GM21447 (cell line): ENCODE measurements around the gene USP2.

Source experiments
- ATAC-seq: cut with Tn5 transposase; IDR thresholded peaks from one replicate; pipeline ENCODE4 v1.9.1; 2021; ENCODE audit not compliant: unreplicated experiment

USP2 gene

DNA sequence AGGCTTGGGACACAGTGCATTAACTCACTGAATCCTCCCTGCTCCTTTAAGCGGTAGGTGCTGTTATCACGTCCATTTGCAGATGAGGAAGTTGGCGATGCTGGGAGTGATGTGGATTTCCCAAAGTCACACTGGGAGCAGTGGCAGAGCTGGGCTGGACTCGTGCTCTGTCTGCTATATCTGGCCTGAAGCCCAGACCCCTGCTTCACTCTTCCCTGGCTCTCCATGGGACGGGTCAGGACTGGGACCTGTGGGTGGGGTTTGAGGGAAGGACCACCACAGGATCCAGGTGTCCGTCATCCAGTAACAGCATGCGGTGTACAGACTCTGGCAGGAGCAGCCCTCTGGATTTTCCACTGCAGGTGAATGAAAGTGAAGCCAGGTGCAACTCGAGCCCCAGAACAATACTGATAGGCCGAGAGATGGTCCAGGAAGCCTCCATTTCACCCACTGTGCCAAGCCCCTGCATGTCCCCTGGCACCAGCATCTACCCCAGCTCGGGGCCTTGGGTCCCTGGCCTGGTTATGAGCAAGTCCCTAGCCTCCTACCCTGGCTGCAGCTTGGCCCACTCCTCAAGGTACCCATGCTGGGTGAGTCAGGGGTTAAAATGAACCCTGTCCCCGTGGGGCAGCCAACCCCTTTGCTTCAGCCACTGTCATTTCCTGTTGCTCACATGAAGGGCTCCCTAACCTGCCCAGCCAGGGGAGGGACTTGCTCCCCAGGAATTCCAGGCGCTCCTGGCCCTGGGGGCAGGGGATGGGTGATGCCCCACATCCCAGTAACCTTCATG is 4.2 kb downstream of the USP2 start:
- ATAC-seq, result no peak

DNA sequence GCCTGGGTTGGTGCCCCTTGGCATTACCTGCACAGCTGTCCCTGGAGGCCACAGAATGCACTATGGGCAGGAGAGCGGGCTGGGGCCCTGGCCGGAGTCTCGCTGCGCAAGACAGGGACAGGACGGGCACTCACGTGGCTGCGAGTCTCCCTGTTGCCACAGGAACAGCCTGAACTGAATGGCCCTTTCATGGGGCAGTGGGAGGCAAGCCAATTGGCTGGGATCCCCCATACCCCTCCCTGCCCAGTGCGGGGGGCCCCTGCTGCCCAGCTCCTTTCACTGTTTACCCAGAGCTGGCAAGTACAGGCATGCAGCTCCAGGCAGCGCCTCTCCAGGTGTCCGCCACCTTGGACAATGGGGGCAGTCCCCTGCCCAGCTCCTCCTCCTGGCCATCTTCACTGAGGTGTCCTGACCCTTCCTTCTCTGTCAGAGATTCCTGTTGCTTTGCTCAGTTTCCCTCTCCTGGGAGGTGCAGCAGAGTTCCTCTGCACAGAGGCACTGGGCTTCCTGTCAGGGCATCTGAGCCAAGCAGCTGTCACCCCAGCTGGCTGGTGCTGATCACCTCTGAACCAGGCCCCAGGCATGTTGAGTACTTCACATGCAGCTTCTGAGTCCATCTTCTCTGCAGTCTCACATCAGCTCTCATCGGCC is 5.2 kb downstream of the USP2 start:
- no peak for ATAC-seq

DNA sequence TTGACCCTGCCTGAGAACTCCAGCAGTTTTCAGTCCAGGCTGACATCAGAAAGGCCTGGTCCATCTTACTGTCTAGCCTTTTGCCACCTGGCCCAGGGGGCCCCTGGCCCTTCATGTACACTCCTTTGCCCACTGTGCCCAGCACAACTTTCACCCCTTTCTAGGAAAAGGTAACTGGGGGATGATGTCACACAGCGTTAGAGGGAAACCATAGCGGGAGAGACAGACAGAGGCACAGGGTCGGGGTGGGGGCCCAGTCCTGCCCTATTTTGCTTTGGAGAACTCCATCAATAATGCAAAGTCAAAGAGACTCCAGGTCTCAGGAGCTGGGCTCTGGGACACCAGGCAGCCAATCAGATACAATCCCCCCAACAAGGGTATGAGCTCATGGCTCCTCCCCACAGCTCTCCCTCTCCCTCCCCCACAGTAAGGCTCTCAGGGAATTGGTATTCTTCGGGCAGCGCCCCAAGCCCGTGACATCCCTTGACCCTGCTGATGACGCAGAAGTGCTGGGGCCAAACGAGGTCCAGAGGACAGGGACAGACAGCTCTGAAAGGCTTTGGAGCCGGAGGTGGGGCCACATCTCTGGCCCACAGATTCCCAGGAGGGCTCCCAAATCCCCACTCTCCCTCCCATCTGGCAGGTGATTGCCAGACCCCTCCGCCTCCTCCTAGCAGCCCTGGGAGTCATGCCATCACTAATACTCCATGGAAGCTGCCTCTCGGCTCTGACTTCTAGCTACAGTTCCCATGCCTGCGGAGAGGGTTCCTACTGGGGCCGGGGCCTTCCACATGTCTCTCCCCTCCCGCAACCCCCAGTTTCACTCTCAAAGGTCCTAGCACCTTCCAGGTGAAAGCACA is 5.9 kb downstream of the USP2 start:
- no peak for ATAC-seq

DNA sequence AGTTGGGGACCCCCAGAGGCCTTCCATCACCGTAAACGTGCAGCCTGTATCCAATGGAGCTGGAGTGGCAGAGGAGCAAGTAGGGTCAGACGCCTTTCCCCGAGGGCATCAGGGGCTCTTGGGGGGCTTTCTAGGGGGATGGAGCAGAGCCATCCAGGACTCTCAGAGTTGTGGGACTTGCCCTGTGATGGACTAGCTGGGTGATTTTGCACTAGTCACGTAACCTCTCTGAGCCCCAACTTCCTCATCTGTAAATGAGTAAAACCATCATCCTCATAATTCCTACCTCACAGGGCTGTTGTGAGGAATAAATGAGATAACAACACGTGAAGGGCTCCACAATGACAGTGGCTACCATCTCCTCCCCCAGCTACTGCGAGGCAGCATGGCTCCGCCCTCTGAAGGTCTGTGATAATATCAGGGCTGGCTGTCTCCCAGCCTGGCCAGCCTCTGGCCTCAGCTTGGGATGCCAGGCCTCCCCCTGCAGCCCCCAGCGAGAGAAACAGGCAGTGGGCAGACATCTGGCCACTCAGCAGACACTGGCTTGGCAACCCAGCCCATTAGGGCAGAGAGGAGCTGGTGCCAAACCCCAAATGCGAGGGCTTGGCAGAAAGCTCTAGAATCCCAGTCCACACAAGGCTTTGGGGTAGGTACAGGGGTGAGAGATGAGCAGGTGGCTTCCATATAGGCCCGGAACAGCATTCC is 6.7 kb downstream of the USP2 start:
- no peak for ATAC-seq

DNA sequence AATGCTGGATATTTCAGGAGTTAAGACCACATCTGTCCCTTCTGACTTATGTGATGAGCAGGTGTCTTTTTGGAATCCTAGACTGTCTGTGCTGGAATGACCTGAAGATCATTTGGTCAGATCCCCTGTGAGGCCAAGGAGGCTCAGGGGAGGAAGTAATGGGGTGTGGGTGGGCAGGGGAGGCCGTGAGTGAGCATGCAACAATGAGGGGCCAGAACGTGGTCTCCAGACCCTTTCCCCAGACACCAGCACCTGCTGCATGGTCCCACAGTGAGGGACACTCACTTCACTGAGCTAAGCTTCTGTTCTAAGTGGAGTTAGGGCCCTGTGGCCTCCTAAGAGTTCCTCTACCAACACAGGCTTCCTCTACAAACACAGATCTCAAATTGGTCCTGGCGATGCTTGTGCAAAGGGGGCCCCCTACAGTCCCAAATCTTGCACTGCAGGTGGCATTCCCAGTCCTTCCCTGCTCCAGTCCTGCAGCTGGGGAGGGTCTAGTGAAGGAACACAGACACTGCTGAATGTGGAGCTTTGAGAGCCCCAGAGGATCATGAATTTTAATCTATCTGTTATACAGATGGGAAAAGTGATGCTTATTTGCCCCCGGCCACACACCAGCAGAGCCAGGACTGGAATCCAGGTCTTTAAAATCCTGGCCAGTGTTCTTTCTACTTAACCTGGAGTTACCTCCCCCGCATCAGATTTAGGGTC is 7.4 kb downstream of the USP2 start:
- ATAC-seq, result no peak

DNA sequence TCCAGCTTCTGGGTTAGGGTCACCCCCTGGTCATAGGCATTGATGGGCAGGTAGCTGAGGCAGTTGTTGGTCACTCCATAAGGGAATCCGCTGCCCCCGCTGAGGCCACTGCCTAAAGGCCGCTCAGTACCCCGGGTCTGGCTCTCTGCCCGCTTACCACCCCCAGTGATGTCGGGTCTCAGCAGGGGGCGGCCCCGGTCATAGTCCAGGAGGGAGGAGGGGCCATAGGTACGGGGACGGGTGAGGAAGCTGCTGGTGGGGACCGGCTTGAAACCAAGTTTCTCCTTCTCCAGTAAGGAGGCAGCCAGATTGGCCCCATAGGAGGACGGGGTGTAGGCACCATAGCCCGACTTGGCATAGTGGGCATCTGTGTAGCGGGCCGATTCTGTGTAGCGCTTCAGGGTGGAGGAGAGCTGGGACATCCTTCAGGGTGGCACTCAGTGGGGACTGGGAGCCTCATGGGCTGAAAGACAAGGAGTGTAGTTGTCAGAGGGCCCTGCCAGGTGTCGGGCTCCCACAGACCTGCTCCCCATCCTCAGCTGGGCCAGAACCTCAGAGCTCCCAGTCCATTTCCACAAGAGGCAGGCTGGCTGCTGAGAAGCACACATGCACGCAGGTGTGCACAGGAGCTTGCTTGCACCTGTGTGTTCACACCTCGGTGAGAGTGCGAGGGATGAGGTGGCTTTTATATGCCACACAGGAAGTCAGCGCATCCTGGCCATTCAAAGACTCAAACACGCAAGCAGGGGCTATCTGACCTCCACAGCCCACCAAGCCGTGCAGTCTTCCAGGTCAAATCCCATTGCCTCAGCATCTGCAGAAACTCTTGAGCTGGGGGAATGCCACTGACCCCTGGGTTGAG is 8.2 kb downstream of the USP2 start:
- no peak for ATAC-seq

DNA sequence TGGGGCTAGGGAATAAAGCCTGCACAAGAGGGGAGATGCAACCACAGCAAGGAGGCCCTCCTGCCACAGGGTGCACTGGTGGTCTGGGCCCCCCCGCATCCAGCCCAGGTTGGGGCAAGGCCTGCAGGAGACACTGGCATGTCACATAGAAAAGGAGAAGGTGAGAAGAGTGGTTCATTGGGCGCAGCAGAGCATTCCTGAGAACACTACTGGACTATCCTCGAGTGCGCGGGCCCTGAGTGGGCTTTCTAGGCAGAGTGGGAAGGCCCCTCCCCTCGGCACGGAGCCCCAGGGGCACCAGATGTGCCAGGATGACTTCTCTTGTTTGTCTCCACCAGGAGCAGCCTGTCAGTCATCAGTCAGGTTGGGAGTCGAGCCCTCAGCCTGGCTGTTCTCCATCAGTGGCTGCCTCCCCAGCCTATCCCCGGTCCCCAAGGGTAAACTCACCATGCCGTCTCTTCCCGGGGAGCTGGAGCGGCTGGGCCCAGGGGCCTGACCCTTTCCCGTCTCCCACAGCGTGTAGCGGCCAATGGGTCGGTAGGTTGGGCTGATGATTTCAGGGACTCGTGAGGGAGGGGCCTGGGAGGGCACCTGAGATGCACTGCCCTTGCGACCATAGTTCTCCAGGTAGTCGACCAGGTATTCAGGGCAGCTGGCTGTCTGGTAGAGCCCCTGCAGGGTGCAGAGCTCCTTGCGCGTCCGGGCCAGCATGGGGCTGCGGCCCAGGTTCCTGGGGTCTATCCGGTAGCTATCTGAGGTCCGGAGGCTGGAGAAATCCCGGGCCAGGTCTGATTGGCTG is 9.0 kb downstream of the USP2 start:
- no peak for ATAC-seq

DNA sequence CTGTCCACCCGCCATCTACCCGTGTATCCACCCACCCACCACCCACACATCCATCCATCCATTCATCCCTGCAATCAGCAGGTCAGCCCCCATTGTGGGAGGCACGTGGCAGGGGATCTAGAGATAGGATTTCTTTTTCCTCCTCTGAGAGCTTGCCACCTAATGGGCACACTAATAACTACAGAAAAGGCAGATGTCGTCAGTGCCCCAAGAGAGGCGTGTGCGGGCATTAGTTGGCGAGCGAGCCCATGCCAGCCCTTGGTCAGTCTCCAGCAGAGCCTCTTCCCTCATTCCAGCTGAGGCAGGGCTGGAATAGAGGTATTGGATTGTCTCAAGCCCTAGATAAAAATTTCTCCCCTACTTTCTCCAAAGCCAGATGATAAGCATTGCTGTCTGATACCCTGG is 9.7 kb downstream of the USP2 start:
- ATAC-seq, result no peak

DNA sequence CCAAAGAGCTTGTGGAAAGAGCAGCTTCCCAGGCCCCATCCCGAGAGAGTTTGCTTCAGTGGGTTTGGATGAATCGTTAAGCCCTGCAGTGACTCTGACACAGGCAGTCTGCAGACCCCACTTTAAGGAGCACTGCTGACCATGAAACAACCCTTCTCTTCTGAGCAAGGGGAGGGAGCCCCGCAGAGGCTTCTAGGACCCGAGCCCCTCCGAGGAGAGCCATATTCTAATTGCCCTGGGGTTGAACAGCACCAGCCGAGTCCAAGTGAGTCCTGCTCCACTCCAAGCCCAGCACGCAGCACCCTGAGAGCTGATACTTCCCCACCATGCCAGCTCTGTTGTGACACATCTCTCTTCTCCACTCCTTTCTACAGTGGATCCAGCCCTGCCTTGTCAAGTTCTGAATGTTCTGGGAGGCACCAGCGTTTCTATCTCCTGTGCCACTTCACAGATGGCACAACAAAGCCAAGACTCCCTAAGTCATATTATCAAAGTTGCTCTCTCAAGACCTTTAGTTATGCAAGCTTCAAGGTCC is 10.4 kb downstream of the USP2 start:
- ATAC-seq, result no peak

DNA sequence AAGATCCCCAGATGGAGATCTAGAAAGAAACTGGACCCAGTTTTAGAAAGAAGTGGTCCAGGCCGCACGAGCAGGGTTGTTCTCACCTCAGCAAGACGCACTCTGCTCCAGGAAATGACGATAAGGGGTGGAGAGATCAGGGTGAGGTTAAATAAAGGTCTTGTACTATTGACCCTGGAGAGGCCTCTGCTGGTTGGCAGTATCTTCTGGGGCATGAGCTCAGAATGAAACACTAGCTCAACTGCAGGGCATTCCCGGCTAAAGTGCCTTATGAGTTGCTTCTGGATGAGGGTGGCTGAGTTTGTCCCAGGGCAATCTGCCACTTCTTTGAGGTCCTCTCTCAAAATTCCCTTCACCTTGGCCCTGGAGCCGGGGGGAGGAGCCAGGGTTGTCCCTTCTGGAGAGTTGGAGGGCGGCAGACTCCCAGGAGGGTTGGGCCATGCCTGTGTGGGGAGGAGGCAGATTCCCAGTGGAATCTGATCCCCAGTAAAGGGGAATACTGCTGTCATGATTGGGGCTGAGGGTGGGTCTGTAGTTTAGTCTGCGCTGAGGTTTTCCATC is 10.9 kb downstream of the USP2 start:
- ATAC-seq, result no peak

DNA sequence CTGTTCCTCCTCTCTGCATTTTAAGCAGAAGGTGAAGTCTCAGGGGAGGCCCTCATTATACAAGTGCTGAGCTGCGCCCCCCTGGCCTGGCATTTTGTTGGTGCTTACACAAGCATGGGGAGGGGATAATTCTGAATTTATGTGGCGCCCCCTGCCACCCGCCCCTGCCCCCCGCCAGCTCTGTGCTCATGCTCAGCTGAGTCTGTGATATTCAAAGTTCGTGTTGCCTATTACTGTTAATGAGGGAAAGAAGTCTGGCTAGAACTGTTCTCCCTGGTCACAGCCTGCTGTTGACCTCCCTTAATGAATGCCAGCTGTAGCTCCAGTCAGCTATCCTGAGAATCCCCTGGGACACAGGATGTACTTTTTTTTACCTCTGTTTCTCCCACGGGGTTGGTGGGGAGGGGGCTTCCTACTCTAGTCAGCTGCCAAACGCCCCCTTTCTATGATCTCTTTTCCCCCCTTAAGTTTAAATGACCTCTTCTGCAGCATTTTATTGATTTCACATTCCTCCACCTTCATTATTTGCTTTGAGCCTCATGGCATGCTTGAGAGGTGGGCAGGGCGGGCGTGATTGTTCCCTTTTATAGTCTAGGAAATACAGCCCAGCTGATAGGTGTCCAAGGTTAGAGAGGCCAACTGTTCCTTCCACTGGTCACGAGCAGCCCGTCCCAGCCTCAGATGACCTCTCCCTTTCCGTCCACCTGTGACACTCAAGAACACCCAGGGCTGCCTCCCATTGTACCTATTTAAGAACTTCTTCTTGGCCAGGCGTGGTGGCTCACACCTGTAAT is 12.2 kb downstream of the USP2 start:
- ATAC-seq, result no peak

DNA sequence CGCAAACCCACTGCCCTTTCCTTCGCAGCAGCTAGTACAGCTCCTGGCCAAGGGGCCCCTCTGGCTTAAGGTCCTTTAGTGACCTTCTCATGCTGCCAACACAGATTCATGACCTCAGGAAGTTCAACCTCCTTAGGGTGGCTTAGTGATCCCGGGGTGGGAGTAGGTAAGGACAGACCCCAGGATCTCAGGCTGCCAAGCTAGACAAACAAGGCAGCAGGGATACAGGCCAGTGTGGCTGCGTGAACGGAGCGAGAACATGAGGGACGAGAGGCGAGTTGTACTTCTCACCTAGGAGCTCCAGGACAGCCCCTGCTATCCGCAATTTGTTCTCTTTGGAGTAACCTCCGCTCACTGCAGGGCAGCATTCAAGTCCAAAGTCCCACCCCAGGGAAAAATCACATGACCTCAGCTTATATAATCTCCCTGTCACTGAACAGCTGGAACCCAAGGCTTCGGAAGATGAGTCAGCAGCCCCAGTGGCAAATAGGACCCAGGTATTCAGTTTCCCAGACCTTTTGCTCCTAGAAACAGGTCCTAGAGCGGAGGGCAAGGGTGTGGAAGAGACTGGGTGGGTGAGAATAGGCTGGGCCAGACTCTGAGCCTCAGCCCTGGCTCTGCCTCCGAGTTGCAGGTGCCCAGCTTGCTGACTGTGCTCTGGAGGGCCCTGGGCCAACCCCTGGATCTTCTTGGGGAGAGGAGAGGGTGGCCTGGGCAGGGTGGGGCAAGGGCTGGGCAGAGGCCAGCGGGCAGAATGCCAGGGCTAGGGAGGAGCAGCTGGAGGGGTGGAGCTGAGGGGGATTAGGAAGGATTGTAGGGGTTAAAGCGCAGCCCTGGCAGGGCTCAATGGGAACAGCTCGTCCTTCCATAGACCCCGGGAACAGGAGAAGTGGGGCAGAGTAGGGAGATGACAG is 13.1 kb downstream of the USP2 start:
- no peak for ATAC-seq

DNA sequence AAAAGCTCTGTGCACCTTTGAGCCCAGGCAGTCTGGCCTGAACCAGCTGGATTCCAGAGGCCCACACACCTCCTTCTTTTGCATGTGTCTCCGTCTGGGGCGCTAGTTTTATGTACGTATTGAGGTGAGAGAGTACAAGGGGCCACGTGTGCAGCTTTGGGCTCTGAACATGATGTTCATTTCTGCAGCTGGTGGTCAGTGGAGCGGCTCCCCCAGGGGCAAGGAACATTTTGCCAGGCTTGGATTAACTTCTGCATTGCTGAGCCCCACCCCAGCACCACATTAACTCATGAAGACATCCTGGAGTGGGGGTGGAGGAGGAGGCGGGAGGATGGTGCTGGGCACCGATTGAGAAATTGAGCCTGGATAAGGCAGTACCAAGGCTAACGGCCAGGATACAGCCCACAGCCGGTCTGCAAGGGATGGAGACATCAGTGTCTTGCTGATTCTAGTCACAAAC is 13.8 kb downstream of the USP2 start:
- no peak for ATAC-seq

DNA sequence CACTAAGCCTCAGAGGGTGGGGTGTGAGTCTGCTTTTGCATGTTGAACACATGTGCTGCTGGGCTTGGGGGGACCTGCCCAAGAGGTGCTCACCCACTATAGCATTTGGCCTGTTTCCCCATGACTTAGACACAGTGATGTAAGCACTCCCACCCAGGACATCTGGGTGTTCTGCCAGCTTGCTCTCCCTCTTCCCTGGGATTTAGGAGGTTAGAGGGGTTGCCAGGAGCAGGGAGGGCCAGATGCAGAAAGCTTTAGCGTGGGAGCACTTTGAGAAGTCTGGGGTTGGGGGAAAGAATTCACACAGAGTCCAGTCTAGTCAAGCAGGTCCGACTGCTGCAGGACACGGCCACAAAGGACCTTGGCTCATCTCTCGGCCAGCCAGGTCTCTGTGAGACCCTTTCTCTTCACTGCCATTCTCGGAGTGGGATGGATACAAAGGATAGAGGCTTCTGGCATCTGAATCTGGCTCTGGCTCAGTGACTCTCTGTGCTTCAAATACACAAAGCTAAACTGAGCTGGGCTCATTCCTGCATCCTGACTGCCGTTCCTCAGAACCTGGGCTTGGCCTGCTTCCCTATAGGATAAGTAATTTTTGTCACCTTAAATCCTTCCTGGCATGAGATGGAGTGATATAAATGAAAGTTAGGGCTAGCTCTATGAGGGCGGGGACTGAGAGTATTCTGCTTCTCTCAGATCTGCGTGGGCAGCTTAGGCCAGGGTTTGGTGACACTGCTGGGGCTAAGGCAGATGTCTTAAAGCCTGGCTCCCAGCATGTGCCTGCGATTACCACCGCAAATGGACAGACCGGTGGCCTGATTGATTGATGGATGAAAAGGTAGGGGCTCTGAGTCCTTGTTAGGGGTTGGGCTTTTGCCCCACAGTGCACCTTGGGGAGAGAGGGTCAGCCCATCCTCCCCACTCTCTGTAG is 14.5 kb downstream of the USP2 start:
- no peak for ATAC-seq

DNA sequence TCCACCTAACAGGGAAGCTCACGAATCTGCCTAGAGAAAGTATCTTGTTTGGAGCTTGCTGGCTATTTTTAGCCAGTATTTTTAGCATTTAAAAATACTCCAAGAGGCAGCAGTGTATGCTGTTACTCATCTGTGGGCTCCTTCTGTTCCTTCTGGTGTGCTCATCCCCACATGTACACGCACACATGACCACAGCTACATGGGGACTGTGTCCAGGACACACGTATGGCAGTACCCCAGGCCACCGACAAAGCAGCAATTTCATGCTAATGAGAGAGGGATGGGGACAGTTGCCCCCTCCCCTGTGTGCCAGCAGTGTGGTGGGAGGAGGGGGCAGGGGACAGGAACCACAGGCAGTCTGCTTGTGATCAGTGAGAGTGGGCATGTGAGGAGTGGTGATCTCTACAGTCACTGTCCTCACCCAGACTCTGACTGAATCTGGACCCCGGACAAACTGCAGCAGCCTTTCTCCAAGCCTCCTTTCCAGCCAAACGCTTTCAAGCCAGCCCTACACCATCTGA is 16.4 kb downstream of the USP2 start:
- no peak for ATAC-seq
